Activated naive CD8-positive, alpha-beta T cell treated with anti-CD3 and anti-CD28 coated beads, Interleukin-2, amount 50 U/mL, for 16 hours (primary cell): ENCODE results near the gene FGF5.
"Not testable (repeated sequence)": the region's sequence is repeated elsewhere in the genome, so short reads cannot be mapped to it uniquely, and the experiment has no call there.

Experiments used
- DNase-seq: peaks from one replicate; pipeline ENCODE4 v3.0.0-alpha.2; 2020; ENCODE audit warnings: low read depth, low spot score

The FGF5 gene

DNA sequence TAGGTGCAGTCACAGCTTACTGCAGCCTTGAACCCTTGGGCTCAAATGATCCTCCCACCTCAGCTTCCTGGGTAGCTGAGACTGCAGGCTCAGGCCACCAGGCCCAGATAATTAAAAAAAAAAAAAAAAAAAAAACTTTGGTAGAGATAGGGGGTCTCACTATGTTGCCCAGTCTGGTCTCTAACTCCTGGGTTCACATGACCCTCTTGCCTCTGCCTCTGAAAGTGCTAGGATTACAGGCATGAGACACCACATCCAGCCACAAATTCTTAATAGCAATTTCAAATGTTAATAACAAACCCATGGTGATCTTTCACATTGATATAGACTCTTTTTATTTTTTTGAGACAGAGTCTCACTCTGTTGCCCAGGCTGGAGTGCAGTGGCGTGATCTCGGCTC is 12.3 kb upstream of the FGF5 start:
- DNase-seq: no peak

DNA sequence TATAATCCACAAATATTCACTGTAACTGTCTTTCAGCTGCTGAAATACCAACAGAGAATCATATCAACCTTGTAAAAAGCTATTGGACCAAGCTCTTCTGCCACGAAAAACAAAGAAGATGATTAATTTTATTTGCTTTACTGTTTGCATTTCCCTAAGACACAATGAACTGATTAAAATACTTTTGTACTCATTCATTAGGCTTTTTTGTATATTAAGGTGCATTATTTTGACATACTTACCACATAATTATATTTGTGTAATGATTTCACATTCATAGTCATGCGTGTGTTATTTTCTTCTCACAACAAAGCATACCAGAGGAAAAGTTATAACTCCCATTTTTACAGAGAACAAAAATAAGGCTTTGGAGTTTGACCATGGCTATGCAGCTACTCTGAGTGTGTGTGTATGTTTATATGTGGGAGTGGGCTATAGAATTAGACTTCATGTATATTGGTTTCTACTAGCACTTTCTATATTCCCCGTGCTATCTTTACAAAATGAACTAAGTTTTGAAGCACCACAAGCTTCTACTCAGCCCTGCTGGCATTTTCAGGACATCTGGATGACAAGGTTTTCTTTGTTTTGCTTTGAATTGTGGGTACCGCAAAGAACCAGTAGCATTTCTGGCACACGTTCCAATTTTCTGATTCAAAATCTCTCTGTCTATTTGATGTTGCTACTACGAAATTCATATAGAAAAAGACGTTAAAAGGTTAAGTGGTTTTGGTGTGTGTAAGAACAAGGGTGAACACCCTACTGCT is 11.0 kb upstream of the FGF5 start:
- no peak for DNase-seq

DNA sequence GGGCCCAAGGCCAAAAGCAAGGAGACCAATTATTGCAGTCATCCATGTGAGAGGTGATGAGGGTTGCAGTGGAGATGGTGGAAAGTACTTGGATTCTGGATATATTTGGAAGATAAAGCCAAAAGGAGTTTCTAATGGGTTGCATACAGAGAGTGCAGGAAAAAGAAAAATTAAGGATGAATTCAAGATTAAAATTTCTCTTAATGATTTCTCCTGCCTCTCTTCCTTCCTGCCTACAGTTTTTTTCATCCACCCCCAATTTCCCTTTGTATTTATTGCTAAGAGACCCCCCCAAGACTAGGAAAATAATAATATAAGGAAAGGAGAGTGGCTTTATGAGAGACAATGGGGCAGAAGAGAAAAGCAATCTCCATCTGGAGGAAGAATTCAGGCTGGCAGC is 8.6 kb upstream of the FGF5 start:
- no peak for DNase-seq

DNA sequence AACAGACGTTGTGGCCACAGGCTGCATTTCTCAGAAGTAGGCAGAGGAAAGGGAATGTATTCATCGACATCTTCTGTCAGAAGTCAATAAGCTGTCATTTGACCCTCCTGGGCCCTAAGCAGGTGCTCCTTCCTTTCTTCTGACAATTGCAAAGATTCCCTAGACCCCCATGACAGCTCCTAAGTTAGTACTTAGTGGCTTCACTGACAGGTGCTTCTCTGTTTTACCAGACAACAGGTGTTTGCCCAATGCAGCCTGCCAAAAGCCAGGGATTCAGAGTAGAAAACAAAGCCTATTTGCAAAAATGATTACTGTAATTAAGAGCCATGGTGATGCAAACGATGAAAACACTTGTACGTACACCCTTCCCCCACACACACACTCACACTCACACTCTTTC is 7.5 kb upstream of the FGF5 start:
- no peak for DNase-seq

DNA sequence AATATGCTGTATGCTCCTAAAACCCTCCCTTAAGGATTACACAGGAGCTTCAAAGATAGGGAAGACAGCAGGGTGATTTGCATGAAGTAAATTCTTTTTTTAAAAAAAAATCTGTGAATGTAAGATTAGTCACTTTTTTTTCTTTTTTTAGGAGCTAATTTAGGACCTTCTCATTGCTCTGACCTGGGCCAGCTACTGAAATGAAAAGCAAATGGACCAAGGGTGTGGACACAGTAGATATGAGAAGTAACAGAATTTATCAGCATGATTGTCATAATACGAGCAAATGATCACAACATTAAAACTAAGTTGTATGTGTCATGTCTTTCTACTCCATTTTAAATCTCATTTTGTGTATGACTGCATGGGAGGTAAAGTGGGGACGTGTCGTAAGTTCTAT is 6.6 kb upstream of the FGF5 start:
- no peak for DNase-seq

DNA sequence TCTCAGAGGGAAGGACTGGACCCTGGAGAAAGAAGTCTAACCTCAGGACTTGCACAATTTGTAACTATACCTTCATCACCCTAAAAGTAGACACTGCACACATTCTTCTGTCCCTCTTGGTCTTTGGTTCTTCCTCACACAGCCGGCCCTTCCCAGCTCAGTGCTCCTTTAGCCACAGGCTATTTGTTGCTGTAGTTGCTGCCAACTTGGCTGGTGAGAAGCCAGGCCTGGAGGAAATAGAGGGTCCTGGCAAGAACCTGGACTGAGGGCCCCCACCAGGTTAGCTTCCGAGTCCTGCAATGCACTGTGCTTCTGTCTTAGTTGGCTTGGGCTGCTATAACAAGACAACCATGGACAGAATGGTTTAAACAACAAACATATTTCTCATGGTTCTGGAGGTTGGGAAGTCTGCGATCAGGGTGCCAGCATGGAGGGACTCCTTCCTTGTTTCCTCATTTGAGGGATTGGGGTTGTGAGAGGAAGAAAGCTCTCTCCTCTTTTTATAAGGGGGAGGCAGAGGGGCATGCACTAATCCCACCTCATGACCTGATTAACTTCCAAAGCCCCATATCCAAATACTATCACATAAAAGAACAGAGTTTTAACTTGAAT is 4.4 kb upstream of the FGF5 start:
- DNase-seq: no peak

DNA sequence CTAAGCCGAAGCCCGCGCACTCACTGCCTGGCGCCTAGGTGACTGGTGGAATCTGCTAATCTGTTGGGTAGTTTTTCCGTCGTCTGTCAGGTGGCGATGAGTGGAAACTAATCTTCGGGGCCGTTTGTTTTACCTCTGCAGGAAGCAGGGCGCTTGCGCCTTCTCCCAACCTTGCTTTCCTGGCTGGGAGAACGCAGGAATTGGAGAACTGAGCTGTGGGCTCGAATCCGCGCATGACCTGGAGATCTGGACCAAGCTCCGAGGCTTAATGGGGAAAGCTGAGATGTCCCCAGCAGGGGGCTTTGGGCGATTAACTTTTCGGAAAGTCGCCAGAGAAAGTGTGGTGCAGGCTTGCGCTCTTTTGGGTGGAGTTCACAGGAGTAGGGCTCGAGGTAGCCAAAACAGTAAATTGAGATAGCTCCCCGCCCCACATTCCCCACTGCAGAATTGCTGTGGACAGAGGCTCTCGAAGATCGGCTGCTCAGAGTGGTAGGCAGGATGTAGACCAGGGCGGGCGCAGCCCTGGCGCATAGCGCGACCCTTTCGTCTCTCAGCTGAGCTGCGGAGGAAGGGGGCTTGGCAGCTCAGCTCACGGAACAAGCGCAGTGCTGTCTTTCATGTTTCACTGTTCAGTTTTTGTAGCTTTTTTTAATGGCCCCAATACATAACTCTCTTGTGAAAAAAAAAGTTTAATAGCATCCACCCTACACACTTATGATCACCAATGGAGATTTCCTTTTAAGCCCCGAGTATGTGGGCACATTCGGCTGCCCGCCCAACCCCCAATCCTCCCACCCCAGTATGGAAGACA is 2.7 kb upstream of the FGF5 start:
- DNase-seq: no peak

DNA sequence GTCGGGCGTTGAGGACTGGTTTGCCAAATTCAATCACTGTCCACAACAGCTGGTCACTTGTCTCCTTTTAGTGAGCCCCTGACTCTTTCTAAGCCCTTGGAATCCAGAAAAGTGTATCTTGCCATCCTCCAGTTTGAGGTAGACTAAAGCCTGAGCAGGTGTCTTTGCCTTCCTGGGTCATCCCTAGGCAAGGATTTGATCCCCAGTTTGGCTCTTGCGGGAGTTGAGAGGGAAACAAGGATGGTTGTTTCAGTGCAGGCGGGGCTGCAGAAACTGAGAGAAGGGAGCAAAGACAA is 2.2 kb upstream of the FGF5 start:
- no peak for DNase-seq

DNA sequence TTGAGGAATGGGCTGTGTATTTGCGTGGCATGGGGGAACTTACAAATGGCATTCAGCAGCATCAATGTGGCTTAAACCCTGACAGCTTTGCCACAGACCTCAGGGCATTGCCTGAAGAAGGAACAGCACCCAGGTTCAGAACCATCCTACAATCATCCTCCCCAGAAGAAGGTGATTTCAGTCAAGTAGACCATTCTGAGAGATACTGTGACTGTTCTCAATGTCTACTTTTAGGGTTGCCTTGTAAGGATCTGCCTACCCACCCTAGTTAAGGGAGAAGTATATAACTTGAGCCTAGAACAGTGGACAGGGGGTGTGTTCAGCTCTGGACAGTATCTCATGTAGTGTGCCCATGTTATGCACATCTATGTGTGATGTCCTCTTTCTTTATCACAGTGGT is 1.6 kb upstream of the FGF5 start:
- DNase-seq: no peak

DNA sequence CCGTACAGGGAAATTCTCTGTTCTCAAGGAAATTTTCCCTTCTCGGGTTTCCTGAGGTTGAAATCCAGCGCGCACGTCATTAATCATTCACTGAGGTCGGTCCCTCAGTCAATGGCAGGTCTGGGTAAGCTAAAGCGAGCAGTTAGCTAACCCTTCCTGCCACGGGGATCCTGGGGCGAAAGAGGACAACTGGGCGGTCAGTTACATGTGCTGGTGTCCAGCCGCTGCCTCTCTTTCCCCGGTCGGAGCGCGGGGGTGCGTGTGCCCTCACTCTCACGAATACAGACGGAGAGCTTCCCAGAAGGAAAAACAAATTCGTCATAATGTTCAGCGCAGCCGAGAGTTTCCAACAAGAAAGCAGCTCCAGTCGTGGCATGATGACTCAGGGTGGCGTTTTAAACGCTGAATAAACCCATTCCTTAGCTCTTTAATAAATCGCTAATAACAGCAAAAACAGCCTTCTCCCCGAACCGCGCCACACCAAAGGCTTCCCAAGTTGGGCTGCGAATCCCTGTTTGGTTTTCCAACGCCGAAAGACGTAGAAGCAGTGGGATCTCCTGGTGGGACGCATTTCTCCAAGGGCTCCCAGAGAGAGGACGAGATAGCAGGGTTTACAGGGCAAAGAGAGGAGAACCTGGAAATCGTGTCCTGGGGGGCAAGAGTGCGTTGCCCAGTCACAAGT is 752 bp upstream of the FGF5 start:
- DNase-seq: no peak

DNA sequence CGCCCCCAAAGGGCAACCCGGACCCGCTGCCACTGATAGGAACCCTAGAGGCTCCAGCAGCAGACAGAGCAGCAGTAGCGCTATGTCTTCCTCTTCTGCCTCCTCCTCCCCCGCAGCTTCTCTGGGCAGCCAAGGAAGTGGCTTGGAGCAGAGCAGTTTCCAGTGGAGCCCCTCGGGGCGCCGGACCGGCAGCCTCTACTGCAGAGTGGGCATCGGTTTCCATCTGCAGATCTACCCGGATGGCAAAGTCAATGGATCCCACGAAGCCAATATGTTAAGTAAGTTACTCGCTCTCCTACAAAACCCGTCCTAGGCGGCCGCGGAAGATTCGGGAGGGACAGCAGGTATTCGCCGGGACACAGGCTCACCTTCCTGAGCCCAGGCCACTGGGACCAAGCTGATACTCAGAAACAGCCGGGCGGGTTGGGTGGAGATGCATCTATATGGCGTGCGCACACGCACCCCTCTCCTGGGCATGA is 477 bp downstream of the FGF5 start:
- DNase-seq: no peak

DNA sequence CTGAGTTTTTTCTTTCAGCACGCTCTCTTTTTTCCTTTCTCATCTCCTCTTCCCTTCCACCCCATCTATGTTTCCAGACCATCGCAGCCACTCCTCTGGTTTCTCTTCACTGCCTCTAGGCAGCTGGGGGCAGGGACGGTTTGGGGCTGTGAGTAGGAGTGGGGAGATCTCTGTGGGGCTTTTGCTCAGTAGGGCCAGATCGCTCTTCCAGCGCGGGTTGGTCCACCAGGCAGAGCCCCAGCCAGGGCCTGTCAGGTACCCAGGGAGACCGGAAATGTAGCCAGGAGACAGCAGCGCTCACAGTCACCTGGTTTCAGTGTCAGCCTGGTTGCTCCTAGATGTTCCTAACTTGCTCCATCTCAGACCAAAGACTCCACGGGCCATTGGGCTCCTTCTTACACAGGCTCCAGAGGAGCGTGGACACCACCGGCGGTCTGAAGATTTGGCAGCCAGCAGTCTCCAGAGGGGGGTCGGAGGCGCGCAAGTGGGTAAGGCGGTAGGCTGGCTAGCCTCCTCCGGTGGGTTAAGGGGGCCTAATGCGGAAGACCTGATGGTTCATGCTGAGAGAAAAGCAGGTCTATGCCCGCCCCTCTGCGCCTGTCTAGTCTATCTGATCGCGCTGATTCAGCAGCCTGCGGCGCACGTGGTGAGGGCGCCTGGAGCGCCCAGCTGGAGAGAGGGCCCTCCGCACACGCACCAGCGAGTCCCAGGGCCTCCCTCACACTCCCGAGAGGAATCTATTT is 1.8 kb downstream of the FGF5 start:
- DNase-seq: no peak

DNA sequence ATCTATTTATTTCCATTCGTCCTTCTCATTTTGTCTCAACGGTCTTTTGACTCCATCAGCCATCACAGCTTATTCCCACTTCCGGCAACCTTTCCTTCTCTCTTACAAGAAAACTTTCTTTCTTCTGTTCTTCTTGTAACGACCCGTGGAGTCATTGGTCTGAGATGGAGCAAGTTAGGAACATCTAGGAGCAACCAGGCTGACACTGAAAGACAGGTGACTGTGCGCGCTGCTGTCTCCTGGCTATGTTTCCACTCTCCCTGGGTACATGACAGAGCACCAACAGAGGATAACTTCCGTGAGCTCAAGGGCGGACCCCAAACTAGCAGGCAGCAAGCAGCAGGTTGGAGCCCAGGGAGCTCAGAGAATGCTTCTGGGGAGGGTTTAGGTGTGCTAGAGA is 2.5 kb downstream of the FGF5 start:
- DNase-seq: no peak

DNA sequence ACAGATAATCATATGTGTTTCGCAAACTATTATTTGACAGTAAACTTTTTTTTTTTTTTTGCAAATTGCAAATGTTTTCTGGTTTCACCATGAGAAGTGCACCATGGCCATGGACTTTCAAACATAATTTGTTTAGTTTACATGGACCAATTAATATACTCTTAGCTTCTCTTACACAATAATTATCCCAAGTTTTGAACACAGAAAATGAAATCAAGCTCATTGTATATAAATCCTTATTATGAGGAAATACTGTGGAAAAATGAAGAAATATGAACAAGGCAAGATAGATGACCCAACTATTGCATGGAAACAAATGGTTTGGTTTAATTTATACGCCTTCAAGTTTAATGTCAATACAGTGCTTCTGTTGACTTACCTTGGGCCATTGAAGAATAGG is 3.9 kb downstream of the FGF5 start:
- DNase-seq: no peak

DNA sequence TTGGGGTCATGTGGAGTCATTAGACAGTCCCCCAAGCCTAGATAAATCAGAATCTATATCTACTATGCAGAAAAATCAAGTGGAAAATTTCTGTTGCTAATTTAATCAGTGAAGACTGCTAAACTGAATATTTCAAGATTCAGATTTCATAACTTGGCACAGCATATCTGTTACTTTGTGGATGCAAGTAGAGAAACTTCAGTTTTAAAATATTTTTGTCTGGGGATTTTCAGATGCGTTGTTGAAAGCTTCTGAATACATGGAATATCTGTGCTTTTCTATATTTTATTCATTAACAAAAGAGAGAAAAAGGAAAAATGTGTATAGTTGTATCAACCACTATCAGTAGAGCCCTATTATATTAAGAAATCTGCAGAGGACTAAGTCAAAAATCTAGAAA is 4.4 kb downstream of the FGF5 start:
- no peak for DNase-seq

DNA sequence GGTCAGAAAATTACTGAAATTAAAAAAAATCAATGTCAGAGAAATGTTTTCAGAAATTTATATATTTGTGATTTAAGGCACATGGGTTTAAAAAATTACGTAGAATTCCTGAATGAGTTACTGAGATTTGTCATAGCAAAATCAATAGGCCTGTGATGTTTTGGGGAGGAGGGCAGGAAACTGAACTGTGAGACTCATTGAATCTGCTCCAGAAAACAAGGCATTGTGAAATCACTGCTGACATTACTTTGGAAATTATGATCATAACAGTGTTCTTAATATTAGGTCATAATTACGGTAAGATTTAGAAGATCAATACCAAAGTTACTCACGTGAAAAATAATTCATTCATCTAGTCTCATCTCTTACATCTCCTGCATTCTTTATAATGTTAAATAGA is 5.3 kb downstream of the FGF5 start:
- DNase-seq: no peak

DNA sequence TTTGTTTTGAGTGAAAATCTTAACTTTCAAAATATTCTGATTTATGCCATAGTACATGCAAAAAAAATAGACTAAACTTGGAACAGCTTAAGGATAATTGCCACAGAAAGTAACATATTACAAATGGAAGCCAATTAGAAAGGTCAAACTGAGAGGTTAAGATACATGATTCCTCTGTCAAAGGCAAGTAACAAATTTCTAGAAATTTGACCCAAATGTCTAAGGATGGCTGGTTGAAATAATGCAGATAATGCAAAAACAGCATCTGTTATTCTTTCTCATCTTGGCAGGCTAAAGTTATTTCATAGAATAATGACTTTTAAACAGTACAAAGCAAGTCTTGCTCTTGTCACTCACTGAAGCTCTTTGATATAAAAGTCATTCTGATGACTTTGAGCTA is 10.5 kb downstream of the FGF5 start:
- no peak for DNase-seq

DNA sequence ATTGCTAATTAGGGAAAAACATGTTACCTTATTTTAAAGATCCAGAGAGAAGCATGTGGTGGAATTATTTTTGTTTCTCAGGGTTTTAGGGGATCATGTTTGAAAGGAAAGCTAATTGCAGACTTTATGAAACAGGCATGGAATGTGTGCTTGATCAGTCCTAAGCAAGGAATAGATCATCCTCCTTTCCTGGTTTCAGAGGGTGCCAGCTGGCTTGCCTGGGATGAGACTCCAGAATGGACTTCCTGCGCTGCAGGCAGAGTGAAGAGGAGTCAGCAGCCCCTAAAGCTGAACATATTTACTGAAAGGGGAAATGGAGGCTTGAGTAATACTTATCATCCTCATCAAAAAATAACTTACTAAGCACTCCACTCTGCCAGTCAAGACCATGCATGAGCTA is 13.3 kb downstream of the FGF5 start:
- DNase-seq: no peak

DNA sequence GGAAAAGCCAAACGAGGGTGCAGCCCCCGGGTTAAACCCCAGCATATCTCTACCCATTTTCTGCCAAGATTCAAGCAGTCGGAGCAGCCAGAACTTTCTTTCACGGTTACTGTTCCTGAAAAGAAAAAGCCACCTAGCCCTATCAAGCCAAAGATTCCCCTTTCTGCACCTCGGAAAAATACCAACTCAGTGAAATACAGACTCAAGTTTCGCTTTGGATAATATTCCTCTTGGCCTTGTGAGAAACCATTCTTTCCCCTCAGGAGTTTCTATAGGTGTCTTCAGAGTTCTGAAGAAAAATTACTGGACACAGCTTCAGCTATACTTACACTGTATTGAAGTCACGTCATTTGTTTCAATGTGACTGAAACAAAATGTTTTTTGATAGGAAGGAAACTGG is 20.0 kb downstream of the FGF5 start:
- no peak for DNase-seq

DNA sequence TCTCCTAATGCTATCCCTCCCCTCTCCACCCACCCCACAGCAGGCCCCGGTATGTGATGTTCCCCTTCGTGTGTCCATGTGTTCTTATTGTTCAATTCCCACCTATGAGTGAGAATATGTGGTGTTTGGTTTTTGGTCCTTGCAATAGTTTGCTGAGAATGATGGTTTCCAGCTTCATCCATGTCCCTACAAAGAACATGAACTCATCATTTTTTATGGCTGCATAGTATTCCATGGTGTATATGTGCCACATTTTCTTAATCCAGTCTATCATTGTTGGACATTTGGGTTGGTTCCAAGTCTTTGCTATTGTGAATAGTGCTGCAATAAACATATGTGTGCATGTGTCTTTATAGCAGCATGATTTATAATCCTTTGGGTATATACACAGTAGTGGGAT is 24.2 kb downstream of the FGF5 start:
- not testable (repeated sequence) for DNase-seq

DNA sequence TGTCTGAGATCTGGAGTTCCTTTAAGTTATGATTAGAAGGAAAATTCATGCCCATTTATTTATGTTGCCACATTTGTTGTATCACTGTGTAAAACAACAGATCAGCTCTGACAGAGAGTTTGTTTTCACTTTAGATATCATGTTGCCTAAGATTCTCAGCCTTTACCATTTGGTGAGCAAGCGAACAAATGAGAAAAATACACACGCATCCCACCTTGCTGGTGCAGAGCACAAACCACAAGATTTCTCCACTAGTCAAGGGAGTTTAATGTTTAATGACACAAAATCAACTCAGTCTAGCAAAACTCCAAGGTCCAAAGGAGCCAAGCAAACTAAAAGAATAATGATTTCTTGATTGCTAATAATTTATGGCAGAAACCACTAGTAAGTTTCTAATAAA is 27.7 kb downstream of the FGF5 start:
- DNase-seq: no peak

DNA sequence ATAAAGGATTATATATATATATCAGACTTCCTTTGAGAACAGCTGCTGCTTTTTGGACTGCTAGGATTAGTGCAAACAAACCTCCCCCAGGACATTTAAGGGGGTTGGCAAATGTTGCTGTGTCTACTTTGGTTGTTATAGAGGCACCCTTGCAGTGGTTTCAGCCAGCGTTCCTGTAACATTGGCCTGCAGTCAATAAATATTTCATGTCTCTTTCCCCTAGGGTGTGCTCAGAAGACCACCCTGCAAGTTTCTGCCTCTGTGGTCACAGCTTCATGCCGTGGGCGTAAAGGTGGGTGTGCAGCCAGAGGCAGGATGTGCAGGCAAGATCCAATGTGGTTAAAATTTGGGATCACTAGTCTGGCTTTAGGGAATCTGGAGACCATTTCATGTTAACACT is 28.9 kb downstream of the FGF5 start:
- DNase-seq: no peak
